IPS-18c (cell line): ENCODE data around the gene CTIF.

Experiments used
- H3K4me3 ChIP-seq: 2 replicates; pipeline ENCODE4 v1.7.0; 2013; ENCODE audit warnings: low read depth, mild to moderate bottlenecking, low read length, moderate library complexity; ENCODE audit not compliant: insufficient read depth
- H3K9me3 ChIP-seq: one replicate; pipeline ENCODE4 v1.6.1; 2013; ENCODE audit warnings: mild to moderate bottlenecking, low read length, moderate library complexity; ENCODE audit not compliant: control insufficient read depth, insufficient read depth

CTIF gene

GRCh38 chr18:48893608-48894600 lies 355.1 kb downstream of the CTIF start:
- Histone ChIP-seq H3K9me3 (peaks cover 1% of the 10 kb centered on the region), H3K4me3 (no peak overlapping the region)

GRCh38 chr18:48894799-48895346 lies 356.0 kb downstream of the CTIF start:
- H3K4me3 ChIP-seq = no peak overlapping the region
- no peaks in the 10 kb centered on the region for H3K9me3 ChIP-seq

- no peaks in the 10 kb centered on the region for H3K9me3 ChIP-seq
- no peak overlapping the region for H3K4me3 ChIP-seq
These were observed 357.6 kb downstream of the CTIF start for GRCh38 chr18:48896326-48896874.

- no peak overlapping the region for H3K4me3 ChIP-seq
- H3K9me3 ChIP-seq = no peaks in the 10 kb centered on the region
These were observed 358.2 kb downstream of the CTIF start for GRCh38 chr18:48896875-48897511.

GRCh38 chr18:48897531-48897930 lies 358.7 kb downstream of the CTIF start:
- H3K9me3 ChIP-seq = no peaks in the 10 kb centered on the region

GRCh38 chr18:48898521-48898920 lies 359.7 kb downstream of the CTIF start:
- no peaks in the 10 kb centered on the region for H3K9me3 ChIP-seq
- no peak overlapping the region for H3K4me3 ChIP-seq

More at GRCh38 chr18:48897531-48897930, 358.7 kb downstream of the CTIF start:
- no peak overlapping the region for H3K4me3 ChIP-seq

GRCh38 chr18:48899558-48900174 lies 360.8 kb downstream of the CTIF start:
- peaks cover 5% of the 10 kb centered on the region for H3K9me3 ChIP-seq
- H3K4me3 ChIP-seq = no peak overlapping the region

GRCh38 chr18:48900469-48900868 lies 361.6 kb downstream of the CTIF start:
- H3K9me3 ChIP-seq = peaks cover 5% of the 10 kb centered on the region
- H3K4me3 ChIP-seq = no peak overlapping the region

GRCh38 chr18:48901145-48902022 lies 362.6 kb downstream of the CTIF start:
- Histone ChIP-seq H3K4me3 (no peak overlapping the region), H3K9me3 (peaks cover 5% of the 10 kb centered on the region)

- Histone ChIP-seq H3K9me3 (peaks cover 5% of the 10 kb centered on the region), H3K4me3 (no peak overlapping the region)
These were observed 363.4 kb downstream of the CTIF start for GRCh38 chr18:48902023-48902855.

- H3K9me3 ChIP-seq = peaks cover 5% of the 10 kb centered on the region
- H3K4me3 ChIP-seq = no peak overlapping the region
These were observed 364.2 kb downstream of the CTIF start for GRCh38 chr18:48902856-48903601.

GRCh38 chr18:48904091-48904490 lies 365.3 kb downstream of the CTIF start:
- H3K9me3 ChIP-seq = peaks cover 5% of the 10 kb centered on the region
- no peak overlapping the region for H3K4me3 ChIP-seq

GRCh38 chr18:48904847-48905394 lies 366.1 kb downstream of the CTIF start:
- H3K4me3 ChIP-seq = no peak overlapping the region

GRCh38 chr18:48905513-48905912 lies 366.7 kb downstream of the CTIF start:
- H3K4me3 ChIP-seq = no peak overlapping the region
- H3K9me3 ChIP-seq = peaks cover 5% of the 10 kb centered on the region

More at GRCh38 chr18:48904847-48905394, 366.1 kb downstream of the CTIF start:
- H3K9me3 ChIP-seq = peaks cover 5% of the 10 kb centered on the region

- Histone ChIP-seq H3K4me3 (no peak overlapping the region), H3K9me3 (peaks cover 5% of the 10 kb centered on the region)
These were observed 370.1 kb downstream of the CTIF start for GRCh38 chr18:48908916-48909315.
